Subcutaneous adipose tissue (tissue), 4 donors: Measurements from ENCODE around the gene KATNBL1. TPM values are rescaled to one million over a fixed set of nuclear protein-coding genes. Genes with fewer than 3 reads are reported as not detected.

Experiments
- CTCF ChIP-seq: fragments of 450-650 bp; IDR thresholded peaks from one replicate; pipeline ENCODE4 v1.5.1; 2016; ENCODE audit warnings: low read depth, mild to moderate bottlenecking, control low read depth, antibody characterized with exemption, moderate library complexity
- total RNA-seq, 4 donors: library from RNA; depleted of rRNA; stranded (reverse); fragments of >200 nt; gene quantifications; one replicate each; pipeline ENCODE4 v1.1.0, GENCODE V29; 2016

Gene KATNBL1
- total RNA-seq, 4 donors from 2014 or later, result 45.4 to 59.0 (median 55.9) TPM

- no peak for TF ChIP-seq CTCF
Measured at GRCh38 chr15:34242331-34242710, 32.4 kb upstream of the KATNBL1 start.

- no peak for TF ChIP-seq CTCF
Measured at GRCh38 chr15:34241376-34242330, 31.8 kb upstream of the KATNBL1 start.

- TF ChIP-seq CTCF, result no peak
Measured at GRCh38 chr15:34240537-34240936, 30.6 kb upstream of the KATNBL1 start.

- TF ChIP-seq CTCF, result no peak
Measured at GRCh38 chr15:34239151-34239808, 29.4 kb upstream of the KATNBL1 start.

GRCh38 chr15:34233614-34234013 lies 23.7 kb upstream of the KATNBL1 start:
- no peak for TF ChIP-seq CTCF

- no peak for TF ChIP-seq CTCF
Measured at GRCh38 chr15:34223904-34224596, 14.2 kb upstream of the KATNBL1 start.

GRCh38 chr15:34217587-34218225 lies 7.8 kb upstream of the KATNBL1 start:
- TF ChIP-seq CTCF, result no peak
